Measurements from ENCODE around the gene GMDS. TPM values are rescaled to one million over a fixed set of nuclear protein-coding genes. Genes with fewer than 3 reads are reported as not detected.

Gene GMDS
- total RNA-seq, 2 experiments from 2014 or later: 30.3 to 38.5 TPM

DNA sequence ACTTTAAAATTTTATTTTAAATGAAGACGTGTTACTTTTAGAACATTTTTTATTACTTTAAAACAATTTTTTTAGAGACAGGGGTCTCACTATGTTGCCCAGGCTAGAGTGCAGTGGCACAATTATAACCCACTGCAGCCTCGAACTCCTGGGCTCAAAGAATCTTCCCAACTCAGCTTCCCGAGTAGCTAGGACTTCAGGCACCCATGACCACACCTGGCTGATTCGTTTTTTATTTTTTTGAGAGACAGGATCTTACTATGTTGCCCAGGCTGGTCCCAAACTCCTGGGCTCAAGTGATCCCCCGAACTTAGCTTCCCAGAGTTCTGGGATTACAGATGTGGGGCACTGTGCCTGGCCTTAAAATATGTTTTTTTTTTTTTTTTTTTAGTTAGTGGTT is 287.7 kb downstream of the GMDS start:
- Mint-ChIP-seq H3K27ac (no peak overlapping the region), H3K4me1 (ENCODE audit: low read depth) (peaks cover 6% of the 10 kb centered on the region), H3K36me3 (ENCODE audit: low read depth) (peaks cover 5% of the 10 kb centered on the region), H3K27me3 (ENCODE audit: low read depth) (no peaks in the 10 kb centered on the region), H3K9me3 (ENCODE audit: insufficient read depth) (no peaks in the 10 kb centered on the region), H3K4me3 (no peak overlapping the region)
- no peak for DNase-seq
- CTCF ChIA-PET: no interaction called here
- no peak for ATAC-seq
- POLR2A ChIA-PET: no interaction called here

DNA sequence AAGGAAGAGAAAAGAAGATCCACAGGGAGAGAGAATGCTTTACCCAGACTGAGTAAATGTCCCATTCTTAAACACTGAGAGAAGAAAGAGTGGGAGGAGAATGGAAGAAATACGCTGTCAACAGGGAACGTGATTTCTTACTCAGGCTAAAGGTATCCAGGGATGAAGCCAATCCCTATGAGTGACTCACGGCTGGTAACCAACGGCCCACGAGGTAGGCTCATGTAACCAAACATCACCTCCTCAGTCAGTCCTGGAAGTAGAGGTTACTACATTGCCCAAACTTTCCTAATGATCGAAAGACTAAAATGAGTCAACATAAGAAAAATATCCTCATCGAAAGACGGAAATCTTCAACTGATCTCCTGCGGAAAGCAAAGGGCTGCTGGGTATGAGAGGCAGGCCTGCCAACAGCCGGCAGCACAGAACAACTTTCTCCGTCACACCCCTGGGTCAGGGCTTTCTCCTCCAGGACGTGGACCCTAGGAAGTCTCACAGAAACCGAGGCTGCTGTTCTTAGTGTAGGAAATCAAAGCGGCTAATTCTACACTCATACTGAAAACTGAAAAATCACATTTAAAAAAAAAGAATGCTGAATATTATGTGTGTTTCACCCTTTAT is 292.6 kb downstream of the GMDS start:
- Mint-ChIP-seq H3K4me1 (ENCODE audit: low read depth) (no peaks in the 10 kb centered on the region), H3K27ac (no peak overlapping the region), H3K9me3 (ENCODE audit: insufficient read depth) (no peaks in the 10 kb centered on the region), H3K36me3 (ENCODE audit: low read depth) (no peaks in the 10 kb centered on the region), H3K4me3 (no peak overlapping the region), H3K27me3 (ENCODE audit: low read depth) (no peaks in the 10 kb centered on the region)
- ChIA-PET POLR2A (no interaction called here), CTCF (no interaction called here)
- ATAC-seq (no peak), DNase-seq (no peak)

DNA sequence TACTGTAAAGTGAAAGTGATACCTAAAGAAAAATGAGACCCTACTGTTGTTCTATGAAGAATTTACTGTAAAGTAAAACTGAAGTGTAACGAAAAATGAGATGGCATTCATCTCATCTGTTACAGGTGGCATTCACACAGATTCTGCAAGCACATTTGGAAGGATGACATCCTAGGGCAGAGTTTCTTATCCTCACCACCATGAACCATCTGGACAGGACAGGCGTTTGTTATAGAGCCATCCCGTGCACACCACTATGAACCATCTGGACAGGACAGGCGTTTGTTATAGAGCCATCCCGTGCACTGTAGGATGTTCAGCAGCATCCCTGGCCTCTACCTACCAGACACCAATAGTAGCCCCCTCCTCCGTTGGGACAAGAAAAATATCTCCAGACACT is 294.8 kb downstream of the GMDS start:
- ChIA-PET POLR2A (no interaction called here), CTCF (no interaction called here)
- ATAC-seq (no peak), DNase-seq (no peak)
- no peaks in the 10 kb centered on the region for H3K9me3 Mint-ChIP-seq (ENCODE audit: insufficient read depth)
- no peak overlapping the region for H3K4me3 Mint-ChIP-seq
- no peaks in the 10 kb centered on the region for H3K36me3 Mint-ChIP-seq (ENCODE audit: low read depth)
- no peaks in the 10 kb centered on the region for H3K4me1 Mint-ChIP-seq (ENCODE audit: low read depth)
- H3K27ac Mint-ChIP-seq: no peak overlapping the region
- H3K27me3 Mint-ChIP-seq (ENCODE audit: low read depth): no peaks in the 10 kb centered on the region

DNA sequence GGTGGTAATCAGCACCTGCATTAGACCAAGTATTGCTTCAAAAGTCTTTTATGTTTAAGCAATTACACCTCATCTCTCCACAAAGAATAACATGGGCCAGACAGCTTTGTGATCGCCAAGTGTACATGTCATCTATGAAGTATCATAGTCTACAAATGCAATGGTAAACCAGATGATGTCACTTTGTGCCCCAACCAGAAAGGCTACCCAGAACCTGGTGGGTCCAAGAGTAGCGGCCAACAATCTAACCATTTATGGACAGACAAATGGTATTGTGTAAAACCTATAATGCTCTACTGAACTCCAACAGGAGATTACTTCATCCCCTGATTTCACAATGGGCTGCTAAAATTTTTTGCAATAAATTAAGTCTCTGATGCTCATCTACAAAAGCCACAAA is 295.9 kb downstream of the GMDS start:
- ATAC-seq (no peak), DNase-seq (no peak)
- no peak overlapping the region for H3K27ac Mint-ChIP-seq
- H3K36me3 Mint-ChIP-seq (ENCODE audit: low read depth): no peaks in the 10 kb centered on the region
- ChIA-PET POLR2A (no interaction called here), CTCF (no interaction called here)
- no peak overlapping the region for H3K4me3 Mint-ChIP-seq
- no peaks in the 10 kb centered on the region for H3K27me3 Mint-ChIP-seq (ENCODE audit: low read depth)
- no peaks in the 10 kb centered on the region for H3K9me3 Mint-ChIP-seq (ENCODE audit: insufficient read depth)
- H3K4me1 Mint-ChIP-seq (ENCODE audit: low read depth): no peaks in the 10 kb centered on the region

DNA sequence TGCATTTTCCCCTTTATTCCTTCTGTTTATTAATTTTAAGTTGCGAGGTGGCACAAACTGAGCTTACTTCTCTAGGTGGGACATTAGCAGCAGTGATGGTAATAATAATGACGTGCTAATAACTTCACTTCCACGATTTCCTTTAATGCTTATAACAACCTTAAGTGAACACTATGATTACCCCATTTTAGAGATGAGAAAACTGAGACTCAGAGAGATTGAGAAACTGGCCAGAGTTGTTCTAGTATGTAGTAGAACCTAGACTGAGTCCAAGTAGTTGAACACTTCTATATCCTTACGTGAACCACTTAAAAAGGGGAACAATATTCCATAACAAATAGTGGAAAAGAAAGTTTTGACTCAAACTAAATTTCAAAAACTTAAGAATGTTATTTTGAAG is 297.5 kb downstream of the GMDS start:
- Mint-ChIP-seq H3K4me1 (ENCODE audit: low read depth) (no peaks in the 10 kb centered on the region), H3K4me3 (no peak overlapping the region), H3K36me3 (ENCODE audit: low read depth) (no peaks in the 10 kb centered on the region), H3K9me3 (ENCODE audit: insufficient read depth) (no peaks in the 10 kb centered on the region), H3K27ac (no peak overlapping the region), H3K27me3 (ENCODE audit: low read depth) (no peaks in the 10 kb centered on the region)
- no peak for DNase-seq
- ChIA-PET CTCF (no interaction called here), POLR2A (no interaction called here)
- no peak for ATAC-seq

DNA sequence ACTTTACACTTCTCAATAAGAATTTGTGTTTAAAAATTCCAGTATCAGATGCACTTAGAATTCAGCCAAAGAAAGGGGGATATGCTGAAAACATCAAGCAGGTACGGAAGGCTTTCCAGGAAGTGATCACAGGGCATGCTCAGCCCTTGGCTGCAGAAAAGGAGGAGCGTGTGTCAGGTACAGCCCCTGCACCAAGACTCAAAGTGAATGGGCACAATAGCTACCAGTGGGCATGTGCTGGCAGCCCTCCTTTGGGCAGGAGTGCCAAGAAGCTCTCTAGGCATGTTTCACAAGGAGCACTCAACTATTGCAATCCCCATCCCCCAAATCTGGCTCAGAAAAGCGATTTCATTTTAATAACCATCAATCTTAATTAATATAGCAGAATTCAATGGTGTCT is 298.8 kb downstream of the GMDS start:
- no peak for DNase-seq
- no peak overlapping the region for H3K4me3 Mint-ChIP-seq
- no peak overlapping the region for H3K27ac Mint-ChIP-seq
- ChIA-PET POLR2A (no interaction called here), CTCF (no interaction called here)
- no peaks in the 10 kb centered on the region for H3K36me3 Mint-ChIP-seq (ENCODE audit: low read depth)
- no peaks in the 10 kb centered on the region for H3K27me3 Mint-ChIP-seq (ENCODE audit: low read depth)
- H3K4me1 Mint-ChIP-seq (ENCODE audit: low read depth): no peaks in the 10 kb centered on the region
- no peaks in the 10 kb centered on the region for H3K9me3 Mint-ChIP-seq (ENCODE audit: insufficient read depth)
- ATAC-seq: no peak

DNA sequence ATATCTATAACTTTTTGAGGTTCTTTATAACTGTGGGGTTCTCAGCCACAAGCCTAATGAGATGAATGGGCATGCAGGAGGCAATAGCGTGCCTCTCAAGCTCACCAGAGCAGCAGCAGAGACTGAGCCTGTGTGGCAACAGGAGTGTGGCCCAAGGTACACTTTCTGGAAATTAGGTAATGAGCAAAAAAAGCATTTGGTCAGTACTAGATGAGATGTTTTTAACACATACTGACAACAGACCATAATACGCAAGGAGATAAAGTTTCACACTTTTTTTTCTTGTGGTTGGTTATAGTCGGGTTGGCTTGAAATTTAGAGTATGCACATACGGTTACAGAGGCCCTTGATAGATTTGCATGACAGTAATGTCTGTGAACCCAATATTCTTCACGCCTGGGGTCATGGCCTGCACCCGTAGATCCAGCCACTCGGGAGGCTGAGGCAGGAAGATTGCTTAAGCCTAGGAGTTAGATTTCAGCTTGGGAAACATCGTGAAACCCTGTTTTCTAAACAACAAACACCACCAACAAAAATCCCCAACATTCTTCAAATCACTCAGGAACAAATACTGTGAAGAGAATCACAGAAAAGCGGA is 300.1 kb downstream of the GMDS start:
- ATAC-seq: no peak
- Mint-ChIP-seq H3K27me3 (ENCODE audit: low read depth) (no peaks in the 10 kb centered on the region), H3K27ac (no peak overlapping the region), H3K9me3 (ENCODE audit: insufficient read depth) (no peaks in the 10 kb centered on the region), H3K4me3 (no peak overlapping the region), H3K36me3 (ENCODE audit: low read depth) (no peaks in the 10 kb centered on the region), H3K4me1 (ENCODE audit: low read depth) (no peaks in the 10 kb centered on the region)
- POLR2A ChIA-PET: no interaction called here
- DNase-seq: no peak
- CTCF ChIA-PET: no interaction called here

DNA sequence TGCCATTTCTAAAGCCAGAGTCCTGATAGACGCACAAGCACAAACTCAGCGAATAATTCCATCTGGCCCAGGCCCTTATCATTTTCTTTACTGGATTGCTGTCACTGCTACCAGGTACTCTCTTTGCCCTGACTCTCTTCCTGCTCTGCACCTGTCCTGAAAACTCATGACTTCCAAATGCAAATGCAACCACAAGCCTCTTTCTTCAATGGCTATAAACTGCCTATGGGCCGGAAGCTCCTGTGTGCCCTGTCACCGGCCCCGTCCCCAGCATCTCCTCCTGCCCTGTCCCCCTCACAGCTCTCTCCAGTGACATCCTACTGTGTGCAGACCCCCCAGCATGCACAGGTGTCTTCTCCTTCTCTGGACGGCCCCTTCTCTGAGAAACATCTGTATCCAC is 302.6 kb downstream of the GMDS start:
- CTCF ChIA-PET: no interaction called here
- H3K9me3 Mint-ChIP-seq (ENCODE audit: insufficient read depth): no peaks in the 10 kb centered on the region
- POLR2A ChIA-PET: no interaction called here

DNA sequence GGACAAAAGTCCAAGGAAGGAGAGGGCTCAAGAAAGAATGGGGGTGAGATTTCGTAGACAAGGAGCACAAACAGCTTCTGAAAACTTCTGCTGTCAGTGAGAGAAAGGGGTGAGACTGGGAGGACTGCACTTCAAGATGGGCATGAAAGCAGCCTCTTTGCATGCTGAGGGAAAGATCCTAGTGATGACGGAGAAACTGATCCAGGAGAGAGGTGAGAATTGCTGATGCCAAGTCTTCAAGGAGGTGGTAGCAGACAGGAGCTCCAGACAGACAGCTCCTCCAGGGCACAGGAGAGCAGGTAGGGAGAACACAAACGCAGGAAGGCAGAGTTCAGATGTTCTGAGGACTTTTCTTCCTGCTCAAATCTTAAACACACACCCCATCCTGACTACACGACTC is 303.9 kb downstream of the GMDS start:
- CTCF ChIA-PET: no interaction called here
- no peak for ATAC-seq

More for the DNA sequence above, 302.6 kb downstream of the GMDS start:
- Mint-ChIP-seq H3K27me3 (ENCODE audit: low read depth) (no peaks in the 10 kb centered on the region), H3K27ac (no peak overlapping the region), H3K4me1 (ENCODE audit: low read depth) (no peaks in the 10 kb centered on the region), H3K36me3 (ENCODE audit: low read depth) (no peaks in the 10 kb centered on the region), H3K4me3 (no peak overlapping the region)
- DNase-seq (no peak), ATAC-seq (no peak)

DNA sequence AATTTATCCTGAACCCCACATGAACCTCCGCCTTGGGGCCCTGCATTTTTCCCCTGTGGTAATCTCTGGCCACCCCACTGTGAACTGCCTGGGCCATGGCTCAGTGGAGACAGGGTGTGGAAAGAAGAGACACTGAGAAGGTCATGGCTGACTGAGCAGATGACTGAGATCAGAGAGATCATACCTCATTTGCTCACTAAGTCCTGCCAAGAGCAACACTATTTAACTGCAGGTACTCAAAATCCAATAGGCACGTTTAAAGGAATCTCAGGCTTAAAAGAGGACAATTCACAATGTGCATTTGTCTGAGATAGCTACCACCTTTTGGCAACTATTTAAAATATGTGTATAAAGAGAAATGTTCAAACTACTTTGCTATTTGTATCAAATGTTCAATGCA is 305.0 kb downstream of the GMDS start:
- CTCF ChIA-PET: no interaction called here
- DNase-seq: no peak
- Mint-ChIP-seq H3K36me3 (ENCODE audit: low read depth) (peaks cover 9% of the 10 kb centered on the region), H3K27ac (no peak overlapping the region), H3K4me3 (no peak overlapping the region), H3K9me3 (ENCODE audit: insufficient read depth) (no peaks in the 10 kb centered on the region), H3K4me1 (ENCODE audit: low read depth) (no peaks in the 10 kb centered on the region), H3K27me3 (ENCODE audit: low read depth) (no peaks in the 10 kb centered on the region)
- ATAC-seq: no peak
- POLR2A ChIA-PET: no interaction called here

More for the DNA sequence above, 303.9 kb downstream of the GMDS start:
- no peak for DNase-seq
- Mint-ChIP-seq H3K9me3 (ENCODE audit: insufficient read depth) (no peaks in the 10 kb centered on the region), H3K4me3 (no peak overlapping the region), H3K36me3 (ENCODE audit: low read depth) (peaks cover 3% of the 10 kb centered on the region), H3K27me3 (ENCODE audit: low read depth) (no peaks in the 10 kb centered on the region), H3K27ac (no peak overlapping the region), H3K4me1 (ENCODE audit: low read depth) (no peaks in the 10 kb centered on the region)
- POLR2A ChIA-PET: no interaction called here

DNA sequence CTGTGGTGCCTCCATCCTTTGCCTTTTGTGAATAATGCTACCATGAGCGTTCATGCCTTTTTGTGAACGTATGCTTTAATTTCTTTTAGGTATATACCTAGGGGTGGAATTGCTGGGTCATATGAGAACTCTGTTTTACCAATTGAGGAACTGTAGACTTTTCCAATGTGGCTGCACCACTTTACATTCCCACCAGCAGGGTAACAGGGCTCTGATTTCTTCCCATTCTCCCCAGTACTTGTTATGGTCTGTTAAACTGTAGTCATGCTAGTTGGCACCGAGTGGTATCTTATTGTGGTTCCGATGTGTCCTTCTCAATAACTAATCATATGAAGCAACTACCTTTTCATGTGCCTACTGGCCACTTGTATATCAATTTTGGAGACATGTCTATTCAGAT is 312.1 kb downstream of the GMDS start:
- peaks cover 12% of the 10 kb centered on the region for H3K9me3 Mint-ChIP-seq (ENCODE audit: insufficient read depth)
- POLR2A ChIA-PET: no interaction called here
- no peak overlapping the region for H3K4me3 Mint-ChIP-seq
- no peaks in the 10 kb centered on the region for H3K4me1 Mint-ChIP-seq (ENCODE audit: low read depth)
- no peak overlapping the region for H3K27ac Mint-ChIP-seq
- ATAC-seq: no peak
- peaks cover 17% of the 10 kb centered on the region for H3K36me3 Mint-ChIP-seq (ENCODE audit: low read depth)
- CTCF ChIA-PET: no interaction called here
- no peak for DNase-seq
- H3K27me3 Mint-ChIP-seq (ENCODE audit: low read depth): no peaks in the 10 kb centered on the region

DNA sequence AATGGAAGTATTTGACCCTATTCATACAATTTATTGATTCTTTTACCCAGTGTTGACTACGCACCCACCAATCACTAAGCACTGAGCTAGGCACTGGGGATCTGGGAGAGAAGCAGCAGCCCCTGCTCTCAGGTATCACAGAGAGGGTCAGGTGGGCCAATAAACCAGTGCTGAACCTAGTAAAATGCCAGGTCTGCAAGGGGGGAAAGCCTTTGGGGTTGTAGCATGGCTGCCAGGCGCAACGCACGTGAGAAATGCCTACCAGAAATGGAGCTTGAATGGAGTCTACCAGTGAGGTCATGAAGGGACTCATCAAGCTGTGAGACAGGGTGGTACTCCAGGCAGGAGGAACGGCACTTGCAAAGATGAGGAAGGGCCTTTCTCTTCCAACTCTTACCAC is 313.6 kb downstream of the GMDS start:
- POLR2A ChIA-PET: no interaction called here
- CTCF ChIA-PET: no interaction called here
- DNase-seq: no peak
- H3K4me3 Mint-ChIP-seq: no peak overlapping the region
- peaks cover 12% of the 10 kb centered on the region for H3K9me3 Mint-ChIP-seq (ENCODE audit: insufficient read depth)
- ATAC-seq: no peak
- no peaks in the 10 kb centered on the region for H3K4me1 Mint-ChIP-seq (ENCODE audit: low read depth)
- H3K27me3 Mint-ChIP-seq (ENCODE audit: low read depth): no peaks in the 10 kb centered on the region
- peaks cover 18% of the 10 kb centered on the region for H3K36me3 Mint-ChIP-seq (ENCODE audit: low read depth)
- no peak overlapping the region for H3K27ac Mint-ChIP-seq

DNA sequence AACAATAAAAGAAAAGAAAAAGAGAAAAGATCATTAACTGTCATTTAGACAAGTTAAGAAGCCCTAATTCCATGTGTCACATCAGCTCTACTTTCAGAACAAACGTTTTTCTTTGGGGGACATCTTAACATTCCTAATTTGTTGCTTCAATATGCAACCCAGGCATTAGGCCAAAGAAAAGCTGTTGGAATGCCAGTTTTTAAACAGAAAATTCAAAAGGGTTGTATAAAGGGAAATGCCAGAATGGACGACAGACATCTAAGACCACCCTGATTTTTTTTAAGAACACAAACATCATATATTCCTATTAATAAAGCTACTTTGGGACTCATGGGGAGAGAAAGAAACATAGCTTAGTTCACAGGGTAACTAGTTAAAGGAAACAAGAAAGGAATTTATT is 315.0 kb downstream of the GMDS start:
- POLR2A ChIA-PET: no interaction called here
- DNase-seq: no peak
- Mint-ChIP-seq H3K36me3 (ENCODE audit: low read depth) (peaks cover 12% of the 10 kb centered on the region), H3K4me3 (no peak overlapping the region), H3K9me3 (ENCODE audit: insufficient read depth) (peaks cover 12% of the 10 kb centered on the region), H3K4me1 (ENCODE audit: low read depth) (no peaks in the 10 kb centered on the region), H3K27me3 (ENCODE audit: low read depth) (no peaks in the 10 kb centered on the region), H3K27ac (no peak overlapping the region)
- ATAC-seq: no peak
- CTCF ChIA-PET: no interaction called here

All from activated CD8-positive, alpha-beta T cell treated with anti-CD3 and anti-CD28 coated beads, Interleukin-2, amount 10 ng/mL, durations not matched to agents 7 days and 5 days (primary cell).